GM18502 (cell line): Measurements from ENCODE around the gene GCNT2.
"Not testable (repeated sequence)": the region's sequence is repeated elsewhere in the genome, so short reads cannot be mapped to it uniquely, and the experiment has no call there.

Source experiments
- ATAC-seq: cut with Tn5 transposase; IDR thresholded peaks from one replicate; pipeline ENCODE4 v1.9.1; 2021; ENCODE audit warnings: mild to moderate bottlenecking; ENCODE audit not compliant: unreplicated experiment, poor library complexity

The GCNT2 gene

GRCh38 chr6:10543488-10543887 lies 22.3 kb downstream of the GCNT2 start:
- no peak for ATAC-seq

DNA sequence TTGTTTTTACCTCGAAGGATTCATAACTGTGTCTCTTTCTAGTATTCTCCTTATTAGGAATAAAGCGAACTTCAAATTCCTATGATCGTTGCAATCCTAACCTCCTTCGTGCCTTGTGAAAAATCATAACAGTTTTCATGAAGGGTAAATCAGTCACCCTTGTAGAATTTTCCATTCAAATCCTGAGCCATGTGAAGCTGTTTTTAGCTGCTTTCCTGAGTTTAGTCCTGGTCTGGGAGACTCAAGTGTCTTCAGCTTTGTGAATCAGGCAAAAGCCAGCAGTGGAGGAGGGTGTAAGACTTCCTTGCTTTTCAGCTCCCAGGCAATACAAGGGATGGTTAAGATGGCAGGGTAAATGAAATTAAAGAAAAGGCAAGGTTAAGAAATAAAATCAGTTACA lies 24.3 kb downstream of the GCNT2 start:
- ATAC-seq, result no peak

GRCh38 chr6:10547809-10548208 lies 26.7 kb downstream of the GCNT2 start:
- no peak for ATAC-seq

DNA sequence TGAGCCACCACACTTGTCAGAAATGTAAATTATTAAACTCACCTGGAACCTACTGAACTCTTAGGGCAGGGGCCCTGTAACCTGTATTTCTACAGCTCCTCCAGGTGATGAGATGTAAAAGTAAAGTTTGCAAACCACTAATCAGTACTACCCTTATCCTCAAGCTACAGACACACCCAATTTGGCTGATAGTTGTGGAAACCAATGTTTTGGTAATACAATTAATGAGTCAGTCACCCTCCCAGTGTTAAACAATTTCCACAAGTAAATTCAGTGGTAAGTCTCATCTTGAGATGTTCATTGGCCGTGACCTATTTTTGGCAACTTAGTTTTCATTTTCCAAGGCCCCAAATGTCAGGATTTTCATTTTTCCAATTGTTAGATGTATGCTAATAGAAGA lies 29.6 kb downstream of the GCNT2 start:
- no peak for ATAC-seq

- ATAC-seq, result no peak
Measured at GRCh38 chr6:10552270-10552810, 31.2 kb downstream of the GCNT2 start.

DNA sequence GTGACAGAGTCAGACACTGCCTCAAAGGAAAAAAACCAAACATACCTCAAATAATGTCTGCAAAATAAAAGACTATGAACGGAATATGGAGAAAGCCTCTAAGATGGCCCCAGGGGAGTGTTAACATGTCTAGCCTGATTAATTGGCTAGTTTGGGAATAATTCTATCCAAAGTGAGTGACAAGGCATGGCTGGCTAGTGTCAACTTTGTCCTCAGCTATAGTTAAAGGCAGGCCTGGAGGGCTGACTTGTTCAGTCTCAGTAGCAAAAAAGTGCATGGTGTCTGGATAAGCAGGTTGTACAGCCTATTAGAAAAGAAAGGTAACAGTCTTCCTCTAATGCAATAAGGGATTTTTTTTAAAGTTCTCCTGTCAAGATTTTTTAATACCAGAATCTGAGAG lies 32.7 kb downstream of the GCNT2 start:
- no peak for ATAC-seq

GRCh38 chr6:10554826-10555225 lies 33.7 kb downstream of the GCNT2 start:
- no peak for ATAC-seq

DNA sequence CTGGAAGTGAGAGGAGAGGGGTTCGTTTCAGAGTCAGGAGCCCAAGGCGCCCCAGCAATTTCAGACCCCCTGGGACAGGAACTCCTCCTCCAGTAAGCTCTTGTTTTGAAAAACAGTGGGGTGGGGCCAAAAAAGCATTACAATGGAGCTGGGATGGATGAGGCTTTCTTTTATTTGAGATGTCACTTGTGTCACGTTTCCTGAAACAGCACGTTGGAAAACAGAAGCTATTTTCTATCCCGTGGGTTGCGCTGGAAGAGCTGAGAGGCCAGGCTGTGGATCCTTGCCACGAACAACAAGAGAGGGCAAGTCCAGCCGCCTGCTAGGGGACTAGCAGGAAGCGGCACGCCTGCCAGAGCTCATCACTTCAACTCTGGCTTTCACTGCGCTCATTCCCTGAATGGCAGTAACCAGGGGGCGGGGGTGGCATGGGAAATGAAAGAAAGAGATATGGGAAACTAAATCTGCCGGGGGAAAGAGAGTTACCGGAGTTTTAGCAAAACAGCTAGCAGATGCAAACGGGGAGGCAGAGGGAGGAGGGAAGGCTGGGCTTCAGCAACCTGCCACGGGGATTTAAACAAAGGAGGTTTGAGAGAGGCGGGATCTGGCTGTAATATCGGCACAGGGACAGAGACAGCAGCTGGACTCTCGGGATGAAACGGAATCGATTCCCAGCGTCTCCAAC lies 34.6 kb downstream of the GCNT2 start:
- no peak for ATAC-seq

- no peak for ATAC-seq
Measured at GRCh38 chr6:10556589-10556988, 35.4 kb downstream of the GCNT2 start.

DNA sequence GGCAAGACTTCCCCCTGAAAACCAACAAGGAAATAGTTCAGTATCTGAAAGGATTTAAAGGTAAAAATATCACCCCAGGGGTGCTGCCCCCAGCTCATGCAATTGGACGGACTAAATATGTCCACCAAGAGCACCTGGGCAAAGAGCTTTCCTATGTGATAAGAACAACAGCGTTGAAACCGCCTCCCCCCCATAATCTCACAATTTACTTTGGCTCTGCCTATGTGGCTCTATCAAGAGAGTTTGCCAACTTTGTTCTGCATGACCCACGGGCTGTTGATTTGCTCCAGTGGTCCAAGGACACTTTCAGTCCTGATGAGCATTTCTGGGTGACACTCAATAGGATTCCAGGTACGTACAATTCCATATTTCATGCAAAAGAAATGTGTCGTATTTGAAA lies 35.8 kb downstream of the GCNT2 start:
- no peak for ATAC-seq

- no peak for ATAC-seq
Measured at GRCh38 chr6:10557913-10558312, 36.8 kb downstream of the GCNT2 start.

- ATAC-seq, result no peak
Measured at GRCh38 chr6:10558565-10558964, 37.4 kb downstream of the GCNT2 start.

- ATAC-seq, result no peak
Measured at GRCh38 chr6:10559522-10560152, 38.5 kb downstream of the GCNT2 start.

DNA sequence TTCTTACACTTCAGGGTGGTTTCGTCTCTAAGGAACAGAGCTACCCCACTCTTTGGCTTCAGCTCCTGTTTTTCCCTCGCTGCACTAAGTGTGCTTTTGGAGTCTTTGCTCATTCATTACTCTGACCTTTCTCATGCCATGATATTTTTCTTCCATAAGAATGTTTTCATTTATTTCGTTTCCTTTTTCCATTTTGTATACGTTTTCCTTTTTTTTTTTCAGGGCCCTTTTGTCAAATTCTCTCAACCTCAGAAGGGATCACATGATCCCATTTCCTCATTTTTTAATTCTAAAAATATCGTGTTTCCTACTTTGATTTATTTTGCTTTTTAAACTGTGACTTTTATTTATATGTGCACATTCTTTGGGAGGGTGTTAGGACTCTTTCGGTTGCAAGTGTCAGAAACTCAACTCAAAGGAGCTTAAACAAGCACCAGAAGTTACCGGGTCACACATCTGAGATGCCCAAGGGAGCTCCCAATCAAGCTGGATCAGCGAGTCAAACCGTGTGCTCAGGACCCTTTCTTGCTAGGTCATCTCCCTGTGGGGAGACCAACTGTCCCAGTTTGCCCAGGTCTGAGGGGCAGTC lies 40.6 kb downstream of the GCNT2 start:
- ATAC-seq, result no peak

GRCh38 chr6:10564975-10565673 lies 44.0 kb downstream of the GCNT2 start:
- ATAC-seq, result no peak

DNA sequence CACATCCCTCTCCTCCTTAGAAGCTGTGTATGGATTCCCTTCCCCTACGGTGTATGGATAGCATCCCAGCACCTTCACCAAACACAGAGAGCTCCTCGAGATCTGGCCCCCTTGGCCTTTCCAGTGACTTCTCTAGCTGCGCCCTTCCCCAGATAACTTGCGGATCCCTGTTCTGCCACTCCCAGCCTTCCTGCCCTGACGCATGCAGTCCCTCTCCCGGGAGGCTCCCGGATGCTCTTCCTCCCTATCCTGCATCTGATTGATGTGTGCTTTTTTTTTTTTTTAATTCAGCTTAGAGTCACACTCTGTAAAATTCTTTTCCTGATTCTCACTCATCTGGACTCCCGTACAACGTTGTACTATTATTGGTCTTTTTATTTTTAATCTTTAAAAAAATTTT lies 44.8 kb downstream of the GCNT2 start:
- no peak for ATAC-seq

GRCh38 chr6:10567256-10568026 lies 46.3 kb downstream of the GCNT2 start:
- no peak for ATAC-seq

DNA sequence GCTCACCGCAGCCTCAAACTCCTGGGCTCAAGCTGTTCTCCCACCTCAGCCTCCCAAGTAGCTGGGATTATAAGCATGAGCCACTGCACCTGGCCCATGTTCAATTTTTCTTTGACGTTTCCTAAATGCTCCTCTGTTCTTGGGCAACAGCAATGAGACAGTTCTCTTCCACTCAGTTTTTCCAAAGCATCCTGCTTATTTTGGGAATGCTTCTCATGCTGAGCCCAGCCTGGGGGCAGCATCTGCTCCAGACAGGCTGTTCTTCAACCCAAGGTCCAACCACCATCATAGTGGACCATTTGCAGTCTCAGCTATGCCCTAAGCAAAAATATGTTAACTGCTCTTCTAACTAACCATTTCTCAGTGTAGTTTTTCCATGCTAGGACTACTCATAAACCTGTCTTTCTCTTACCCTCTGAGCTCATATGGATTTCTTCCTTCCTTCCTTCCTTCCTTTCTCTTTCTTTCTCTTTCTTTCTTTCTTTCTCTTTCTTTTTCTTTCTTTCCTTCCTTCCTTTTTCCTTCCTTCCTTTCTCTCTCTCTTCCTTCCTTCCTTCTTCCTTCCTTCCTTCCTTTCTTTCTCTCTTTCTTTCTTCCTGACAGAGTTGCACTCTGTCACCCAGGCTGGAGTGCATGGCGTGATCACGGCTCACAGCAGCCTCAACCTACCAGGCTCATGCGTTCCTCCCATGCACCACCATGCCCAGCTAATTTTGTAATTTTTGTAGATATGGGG lies 48.4 kb downstream of the GCNT2 start:
- ATAC-seq, result no peak

GRCh38 chr6:10575519-10575918 lies 54.4 kb downstream of the GCNT2 start:
- not testable (repeated sequence) for ATAC-seq

- no peak for ATAC-seq
Measured at GRCh38 chr6:10576226-10576625, 55.1 kb downstream of the GCNT2 start.
